HepG2 (cell line): ENCODE measurements around the gene C2orf92. TPM values are rescaled to one million over a fixed set of nuclear protein-coding genes. Genes with fewer than 3 reads are reported as not detected.

Experiments used
- ARNT ChIP-seq: fragments of 450-650 bp; IDR thresholded peaks from 2 replicates; pipeline ENCODE4 v1.6.1; 2017
- CEBPZ ChIP-seq: IDR thresholded peaks from 2 replicates; pipeline ENCODE4 v1.6.1; 2012; ENCODE audit warnings: low read length, improper control_type of control experiment
- IKZF4 ChIP-seq: sonication (generic); formaldehyde crosslinking; IDR thresholded peaks from 2 replicates; pipeline ENCODE4 v1.5.1; 2020; ENCODE audit warnings: borderline replicate concordance, mild to moderate bottlenecking, low read depth, missing genetic modification reagents; ENCODE audit errors: not compliant biosample characterization
- MEIS2 ChIP-seq: sonication (generic); formaldehyde crosslinking; IDR thresholded peaks from 2 replicates; pipeline ENCODE4 v1.9.0; 2021; ENCODE audit warnings: mild to moderate bottlenecking, missing genetic modification reagents
- MYPOP ChIP-seq: sonication (generic); formaldehyde crosslinking; IDR thresholded peaks from 2 replicates; pipeline ENCODE4 v1.8.1; 2023; ENCODE audit warnings: mild to moderate bottlenecking, moderate library complexity, missing genetic modification reagents
- NFRKB ChIP-seq: fragments of 450-650 bp; IDR thresholded peaks from 2 replicates; pipeline ENCODE4 v1.6.1; 2017
- PLRG1 ChIP-seq: fragments of 450-650 bp; conservative IDR thresholded peaks from 2 replicates; pipeline ENCODE4 v1.6.1; 2016
- SMAD1 ChIP-seq: sonication (generic); formaldehyde crosslinking; IDR thresholded peaks from 2 replicates; pipeline ENCODE4 v1.4.0; 2020; ENCODE audit warnings: missing genetic modification reagents, low read depth, mild to moderate bottlenecking, borderline replicate concordance
- SP5 ChIP-seq: IDR thresholded peaks from 2 replicates; pipeline ENCODE4 v1.6.1; 2016; ENCODE audit warnings: low read depth, borderline replicate concordance
- TP53 ChIP-seq: sonication (generic); formaldehyde crosslinking; conservative IDR thresholded peaks from 2 replicates; pipeline ENCODE4 v1.4.0; 2020; ENCODE audit warnings: missing genetic modification reagents
- ZNF230 ChIP-seq: sonication (generic); formaldehyde crosslinking; IDR thresholded peaks from 2 replicates; pipeline ENCODE4 v1.4.0; 2020; ENCODE audit warnings: mild to moderate bottlenecking, missing genetic modification reagents
- ZNF407 ChIP-seq: sonication (generic); formaldehyde crosslinking; IDR thresholded peaks from one replicate; pipeline ENCODE4 v1.5.1; 2020; ENCODE audit warnings: mild to moderate bottlenecking, missing genetic modification reagents; ENCODE audit errors: not compliant biosample characterization
- ZXDC ChIP-seq: sonication (generic); formaldehyde crosslinking; IDR thresholded peaks from 2 replicates; pipeline ENCODE4 v1.5.0; 2020; ENCODE audit warnings: mild to moderate bottlenecking, missing genetic modification reagents
- polyA plus RNA-seq, 8 experiments: library from polyadenylated mRNA; depleted of rRNA in 3 of 8; stranded (reverse) in 7 of 8; unstranded in 1 of 8; fragments of >200 nt; fragmentation: Illumina TruSeq in 4 of 8; extraction: Trizol in 4 of 8; gene quantifications; 2 replicates each; pipeline versions ENCODE4 v1.2.1 to v1.2.3, GENCODE V29; 2011 to 2016; ENCODE audit warnings: low read depth in 4 of 8, missing spikeins in 1 of 8, mixed read lengths in 1 of 8; ENCODE audit not compliant: insufficient read depth in 1 of 8
- total RNA-seq, 5 experiments: library from RNA; depleted of rRNA; stranded (reverse); fragments of >200 nt; fragmentation: Illumina TruSeq; extraction: Trizol; gene quantifications; 2 replicates each; pipeline ENCODE4 v1.2.3, GENCODE V29; 2016; ENCODE audit warnings: low read depth in 1 of 5

C2orf92 gene
- total and polyA plus RNA-seq, 2 of the 13 experiments (the other 11 are each of a cell fraction or from before 2014, with no cell fraction given), result 4.9 to 5.0 TPM

- TF ChIP-seq SMAD1 (CRISPR knock-in tag) (no peak), ZNF230 (no peak; the same call in 1 of the 2 replicates), IKZF4 (CRISPR knock-in tag) (no peak), ARNT (no peak), ZXDC (CRISPR knock-in tag) (no peak), MYPOP (no peak), MEIS2 (CRISPR knock-in tag) (no peak), SP5 (CRISPR knock-in tag) (no peak), TP53 (CRISPR knock-in tag) (no peak), ZNF407 (CRISPR knock-in tag) (no peak), PLRG1 (no peak), CEBPZ (no peak), NFRKB (no peak)
Observed at GRCh38 chr2:97713296-97714083, 44.0 kb downstream of the C2orf92 start, which contains the start of gene ZAP70 (continued).
